Gastroesophageal sphincter (tissue), 4 donors: Measurements from ENCODE around the gene FCF1. TPM values are rescaled to one million over a fixed set of nuclear protein-coding genes. Genes with fewer than 3 reads are reported as not detected.
"Not testable (repeated sequence)": the region's sequence is repeated elsewhere in the genome, so short reads cannot be mapped to it uniquely, and the experiment has no call there.

ENCODE experiments used
- ATAC-seq: fragments of 150-250 bp; one replicate; pipeline ENCODE4 v1.9.1; 2016; ENCODE audit warnings: mild to moderate bottlenecking, moderate library complexity
- H3K27ac ChIP-seq, 4 donors: fragments of 200-600 bp; sonication (generic) in 3 of 4; 1 replicate in 3 of 4; 2 replicates in 1 of 4; pipeline ENCODE4 v1.5.1; 2016 to 2019
- H3K27me3 ChIP-seq: fragments of 200-600 bp; sonication (generic); one replicate; pipeline ENCODE4 v1.5.1; 2019
- H3K36me3 ChIP-seq, 2 donors: fragments of 200-600 bp; sonication (generic); one replicate each; pipeline ENCODE4 v1.5.1; 2019; ENCODE audit warnings: control low read depth in 1 of 2
- H3K4me1 ChIP-seq, 3 donors: fragments of 200-600 bp; sonication (generic); 1 replicate in 2 of 3; 2 replicates in 1 of 3; pipeline ENCODE4 v1.5.1; 2016 to 2019; ENCODE audit warnings: control low read depth in 2 of 3
- H3K4me3 ChIP-seq, 2 donors: fragments of 200-600 bp; sonication (generic); one replicate each; pipeline ENCODE4 v1.5.1; 2019; ENCODE audit warnings: mild to moderate bottlenecking in 1 of 2, moderate library complexity in 1 of 2
- H3K9me3 ChIP-seq, 3 donors: fragments of 200-600 bp; sonication (generic); one replicate each; pipeline ENCODE4 v1.5.1; 2017 to 2019; ENCODE audit warnings: control low read depth in 2 of 3
- CTCF ChIP-seq, 4 experiments: fragments of 200-600 bp in 2 of 4; fragments of 450-650 bp in 2 of 4; sonication (generic) in 1 of 4; IDR thresholded peaks; one replicate each; pipeline ENCODE4 v1.5.1; 2017 to 2019; ENCODE audit warnings: antibody characterized with exemption in 4 of 4, mild to moderate bottlenecking in 2 of 4, moderate library complexity in 2 of 4
- EP300 ChIP-seq: sonication (generic); formaldehyde crosslinking; IDR thresholded peaks from one replicate; pipeline ENCODE4 v1.6.1; 2017; ENCODE audit warnings: antibody characterized with exemption, mild to moderate bottlenecking
- POLR2A ChIP-seq, 2 donors: fragments of 450-650 bp; IDR thresholded peaks; one replicate each; pipeline ENCODE4 v1.6.1; 2017; ENCODE audit warnings: antibody characterized with exemption in 2 of 2, mild to moderate bottlenecking in 2 of 2, moderate library complexity in 1 of 2
- POLR2AphosphoS5 ChIP-seq: sonication (generic); formaldehyde crosslinking; IDR thresholded peaks from one replicate; pipeline ENCODE4 v1.6.1; 2017; ENCODE audit warnings: antibody characterized with exemption
- WGBS, 2 donors: methylation state at CpG; one replicate each; pipeline ENCODE4 v1.1.5; 2018; ENCODE audit warnings: low coverage in 1 of 2; 5-methylcytosine and 5-hydroxymethylcytosine counted together
- total RNA-seq, 4 donors: library from RNA; depleted of rRNA; stranded (reverse); fragments of >200 nt; gene quantifications; one replicate each; pipeline ENCODE4 v1.1.0, GENCODE V29; 2016

Gene FCF1
- total RNA-seq, 4 donors from 2014 or later, result 26.1 to 42.3 (median 31.6) TPM

DNA sequence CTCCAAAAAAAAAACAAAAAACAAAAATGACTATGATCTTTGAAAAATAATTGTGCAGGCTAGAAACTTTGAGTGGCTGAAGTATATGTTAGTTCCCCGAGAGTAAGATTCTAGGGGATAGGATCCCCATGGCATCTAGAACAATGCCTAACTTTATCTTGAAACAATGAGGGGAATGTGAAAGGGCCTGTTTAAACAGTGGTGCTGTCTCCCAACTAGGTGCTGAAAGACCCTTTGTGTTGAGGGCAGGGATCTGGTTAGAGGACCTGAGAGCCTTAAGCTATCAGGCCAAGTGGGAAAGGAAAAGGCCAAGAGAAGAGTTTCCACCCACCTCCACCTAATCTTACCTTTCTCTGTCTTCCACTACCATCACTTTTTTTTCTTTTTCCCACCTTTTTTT lies 43.4 kb downstream of the FCF1 start:
- Histone ChIP-seq H3K4me1 (no peaks in the 10 kb centered on the region), H3K4me3 (no peak overlapping the region), H3K27ac (no peak overlapping the region), H3K36me3 (no peaks in the 10 kb centered on the region), H3K9me3 (peaks cover 0 to 10% (median 0%) of the 10 kb centered on the region in 3 donors), H3K27me3 (no peaks in the 10 kb centered on the region)
- no peak for ATAC-seq
- WGBS, 2 donors, result 45 to 64% methylated on average over 1 of the region's 1 CpG
- TF ChIP-seq CTCF (IDR thresholded peaks at IDR 0.05), result no peak
- TF ChIP-seq POLR2AphosphoS5, result no peak
- TF ChIP-seq POLR2A (IDR thresholded peaks at IDR 0.05), result no peak
- TF ChIP-seq EP300, result no peak

GRCh38 chr14:74758505-74758904 lies 45.6 kb downstream of the FCF1 start:
- WGBS, 2 donors, result 88% methylated on average over 4 to 5 of the region's 5 CpGs
- H3K36me3 ChIP-seq, ATAC-seq, H3K4me1 ChIP-seq, H3K4me3 ChIP-seq, H3K9me3 ChIP-seq, H3K27me3 ChIP-seq, H3K27ac ChIP-seq: not testable (repeated sequence)

- no peaks in the 10 kb centered on the region for H3K27me3 ChIP-seq
- ATAC-seq, result peak; percentile 99
- peaks cover 0 to 49% (median 4%) of the 10 kb centered on the region in 3 donors for H3K4me1 ChIP-seq
- H3K4me3 ChIP-seq, result peak within 1 kb of the TSS; percentile 74 to 86
- H3K9me3 ChIP-seq, result no peaks in the 10 kb centered on the region
- H3K27ac ChIP-seq, result peak within 1 kb of the TSS; percentile 54 to 97 (median 86)
- WGBS, 2 donors, result 0% methylated on average over 3 to 4 of the region's 76 CpGs
- no peaks in the 10 kb centered on the region for H3K36me3 ChIP-seq
- peak; percentile 87 to 88 for TF ChIP-seq POLR2A (IDR thresholded peaks at IDR 0.05)
- TF ChIP-seq CTCF (IDR thresholded peaks at IDR 0.05), result peak in 3 of 4 experiments; percentile 17 to 73 (median 40)
- no peak for TF ChIP-seq EP300
- TF ChIP-seq POLR2AphosphoS5, result peak; percentile 88
Measured at GRCh38 chr14:74762917-74763802, 50.2 kb downstream of the FCF1 start, which contains the start of gene YLPM1. Gene YLPM1, plus strand, starts transcription at chr14:74763316. Its CDS starts 174 bp downstream, at chr14:74763490.

DNA sequence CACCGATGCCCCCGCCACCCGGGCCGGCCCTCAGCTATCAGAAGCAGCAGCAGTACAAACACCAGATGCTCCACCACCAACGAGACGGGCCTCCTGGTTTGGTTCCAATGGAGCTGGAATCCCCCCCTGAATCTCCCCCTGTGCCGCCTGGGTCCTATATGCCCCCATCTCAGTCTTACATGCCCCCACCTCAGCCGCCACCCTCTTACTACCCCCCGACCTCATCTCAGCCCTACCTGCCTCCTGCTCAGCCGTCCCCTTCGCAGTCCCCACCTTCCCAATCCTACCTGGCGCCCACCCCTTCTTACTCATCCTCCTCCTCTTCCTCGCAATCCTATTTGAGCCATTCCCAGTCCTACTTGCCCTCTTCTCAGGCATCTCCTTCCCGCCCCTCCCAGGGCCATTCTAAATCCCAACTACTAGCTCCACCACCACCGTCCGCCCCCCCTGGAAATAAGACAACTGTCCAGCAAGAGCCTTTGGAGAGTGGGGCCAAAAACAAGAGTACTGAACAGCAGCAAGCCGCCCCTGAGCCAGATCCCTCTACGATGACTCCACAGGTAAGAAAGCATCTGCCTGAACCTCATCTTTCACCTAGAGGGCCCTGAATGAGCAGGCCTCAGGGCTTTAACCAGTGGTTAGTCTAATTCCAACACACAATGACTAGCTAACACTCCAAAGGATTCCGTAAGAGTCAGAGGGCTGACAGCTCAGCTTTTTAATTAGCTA lies 51.0 kb downstream of the FCF1 start:
- WGBS, 2 donors, result 2 to 3% methylated on average over 7 to 10 of the region's 19 CpGs
- ATAC-seq, result no peak
- no peaks in the 10 kb centered on the region for H3K27me3 ChIP-seq
- peak overlapping the region; percentile 74 to 86 for H3K4me3 ChIP-seq
- no peaks in the 10 kb centered on the region for H3K9me3 ChIP-seq
- peaks cover 0 to 55% (median 4%) of the 10 kb centered on the region in 3 donors for H3K4me1 ChIP-seq
- H3K36me3 ChIP-seq, result no peaks in the 10 kb centered on the region
- peak overlapping the region; percentile 54 to 97 (median 86) for H3K27ac ChIP-seq
- TF ChIP-seq CTCF (IDR thresholded peaks at IDR 0.05), result no peak
- TF ChIP-seq POLR2AphosphoS5, result no peak
- no peak for TF ChIP-seq EP300
- no peak for TF ChIP-seq POLR2A (IDR thresholded peaks at IDR 0.05)

GRCh38 chr14:74765721-74766120 lies 52.8 kb downstream of the FCF1 start:
- peak overlapping the region in 1 of 2 donors; percentile 86 for H3K4me3 ChIP-seq

More at GRCh38 chr14:74765721-74766120, 52.8 kb downstream of the FCF1 start:
- no peaks in the 10 kb centered on the region for H3K27me3 ChIP-seq
- H3K9me3 ChIP-seq, result no peaks in the 10 kb centered on the region
- peaks cover 0 to 55% (median 4%) of the 10 kb centered on the region in 3 donors for H3K4me1 ChIP-seq
- no peak overlapping the region for H3K27ac ChIP-seq
- TF ChIP-seq POLR2AphosphoS5, result no peak
- no peak for TF ChIP-seq CTCF (IDR thresholded peaks at IDR 0.05)
- TF ChIP-seq EP300, result no peak
- no peak for TF ChIP-seq POLR2A (IDR thresholded peaks at IDR 0.05)
- no peak for ATAC-seq
- H3K36me3 ChIP-seq, result no peaks in the 10 kb centered on the region
